HG02943 (cell line): ENCODE data around the gene PTPRS.

ENCODE experiments used
- ATAC-seq: cut with Tn5 transposase; IDR thresholded peaks from one replicate; pipeline ENCODE4 v1.9.1; 2021; ENCODE audit warnings: mild to moderate bottlenecking, low read depth, moderate library complexity; ENCODE audit not compliant: unreplicated experiment

PTPRS gene

GRCh38 chr19:5291588-5292193 is 48.9 kb downstream of the PTPRS start:
- no peak for ATAC-seq
